ENCODE results near the gene RXFP3. TPM values are rescaled to one million over a fixed set of nuclear protein-coding genes. Genes with fewer than 3 reads are reported as not detected.

The RXFP3 gene
- total RNA-seq, 1 donor from 2014 or later: not detected

DNA sequence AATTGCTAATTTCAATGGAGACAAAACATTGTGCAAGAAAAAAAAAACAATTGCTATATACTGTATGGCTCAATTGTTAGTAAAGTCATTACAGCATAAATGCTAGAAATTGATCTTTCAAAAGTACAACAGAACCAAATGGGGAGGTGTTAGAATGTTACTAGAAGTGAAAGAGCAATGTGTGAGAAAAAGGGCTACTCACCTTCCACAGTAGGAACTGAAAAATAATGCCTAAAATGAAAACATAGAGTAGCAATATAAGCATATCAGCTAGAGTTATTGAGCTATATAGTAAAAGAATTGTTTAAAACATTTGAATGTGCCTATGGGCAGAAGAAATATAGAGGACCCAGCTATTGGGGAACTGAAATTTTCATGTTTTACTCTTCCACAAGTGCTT is 10.9 kb upstream of the RXFP3 start:
- H3K4me3 ChIP-seq (ENCODE audit: low read depth, low read length): no peak overlapping the region
- TF ChIP-seq, protein P1, sequence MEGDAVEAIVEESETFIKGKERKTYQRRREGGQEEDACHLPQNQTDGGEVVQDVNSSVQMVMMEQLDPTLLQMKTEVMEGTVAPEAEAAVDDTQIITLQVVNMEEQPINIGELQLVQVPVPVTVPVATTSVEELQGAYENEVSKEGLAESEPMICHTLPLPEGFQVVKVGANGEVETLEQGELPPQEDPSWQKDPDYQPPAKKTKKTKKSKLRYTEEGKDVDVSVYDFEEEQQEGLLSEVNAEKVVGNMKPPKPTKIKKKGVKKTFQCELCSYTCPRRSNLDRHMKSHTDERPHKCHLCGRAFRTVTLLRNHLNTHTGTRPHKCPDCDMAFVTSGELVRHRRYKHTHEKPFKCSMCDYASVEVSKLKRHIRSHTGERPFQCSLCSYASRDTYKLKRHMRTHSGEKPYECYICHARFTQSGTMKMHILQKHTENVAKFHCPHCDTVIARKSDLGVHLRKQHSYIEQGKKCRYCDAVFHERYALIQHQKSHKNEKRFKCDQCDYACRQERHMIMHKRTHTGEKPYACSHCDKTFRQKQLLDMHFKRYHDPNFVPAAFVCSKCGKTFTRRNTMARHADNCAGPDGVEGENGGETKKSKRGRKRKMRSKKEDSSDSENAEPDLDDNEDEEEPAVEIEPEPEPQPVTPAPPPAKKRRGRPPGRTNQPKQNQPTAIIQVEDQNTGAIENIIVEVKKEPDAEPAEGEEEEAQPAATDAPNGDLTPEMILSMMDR (conservative IDR thresholded peaks at IDR 0.05; ENCODE audit: low read depth, low read length): no peak
- no peak for DNase-seq (ENCODE audit: low read depth)

DNA sequence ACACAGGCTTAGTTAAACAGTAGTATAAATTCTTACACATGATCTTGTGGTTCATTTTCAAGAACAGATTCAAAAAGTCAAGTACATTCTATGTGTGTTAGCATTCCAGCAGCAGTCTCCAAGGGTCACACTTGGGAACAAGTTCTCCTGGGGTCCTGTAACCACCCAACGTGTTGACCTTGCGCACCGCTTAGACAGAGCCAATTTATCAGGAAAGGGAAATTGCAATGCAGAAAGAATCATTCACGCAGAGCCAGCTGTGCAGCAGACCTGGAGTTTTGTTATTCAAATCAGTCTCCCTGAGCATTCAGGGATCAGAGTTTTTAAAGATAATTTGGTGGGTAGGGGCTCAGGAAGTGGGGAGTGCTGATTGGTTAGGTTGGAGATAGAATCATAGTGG is 8.5 kb upstream of the RXFP3 start:
- DNase-seq (ENCODE audit: low read depth): no peak
- no peak overlapping the region for H3K4me3 ChIP-seq (ENCODE audit: low read depth, low read length)
- TF ChIP-seq, protein P1 (conservative IDR thresholded peaks at IDR 0.05; ENCODE audit: low read depth, low read length): no peak

DNA sequence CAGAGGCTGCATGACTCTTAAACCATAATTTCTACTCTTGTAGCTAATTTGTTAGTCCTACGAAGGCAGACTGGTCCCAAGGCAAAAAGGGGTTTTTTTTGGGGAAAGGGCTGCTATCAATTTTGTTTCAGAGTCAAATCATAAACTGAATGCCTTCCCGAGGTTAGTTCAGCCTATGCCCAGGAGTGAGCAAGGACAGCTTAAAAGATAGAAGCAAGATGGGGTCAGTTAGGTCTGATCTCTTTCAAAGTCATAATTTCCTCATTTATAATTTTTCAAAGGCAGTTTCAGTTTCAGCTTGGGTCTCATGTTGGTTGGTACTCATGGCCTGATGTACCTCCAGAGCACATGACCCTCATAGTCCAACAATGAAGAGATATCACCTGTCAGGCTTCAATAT is 7.9 kb upstream of the RXFP3 start:
- no peak for DNase-seq (ENCODE audit: low read depth)
- TF ChIP-seq, protein P1 (conservative IDR thresholded peaks at IDR 0.05; ENCODE audit: low read depth, low read length): no peak

DNA sequence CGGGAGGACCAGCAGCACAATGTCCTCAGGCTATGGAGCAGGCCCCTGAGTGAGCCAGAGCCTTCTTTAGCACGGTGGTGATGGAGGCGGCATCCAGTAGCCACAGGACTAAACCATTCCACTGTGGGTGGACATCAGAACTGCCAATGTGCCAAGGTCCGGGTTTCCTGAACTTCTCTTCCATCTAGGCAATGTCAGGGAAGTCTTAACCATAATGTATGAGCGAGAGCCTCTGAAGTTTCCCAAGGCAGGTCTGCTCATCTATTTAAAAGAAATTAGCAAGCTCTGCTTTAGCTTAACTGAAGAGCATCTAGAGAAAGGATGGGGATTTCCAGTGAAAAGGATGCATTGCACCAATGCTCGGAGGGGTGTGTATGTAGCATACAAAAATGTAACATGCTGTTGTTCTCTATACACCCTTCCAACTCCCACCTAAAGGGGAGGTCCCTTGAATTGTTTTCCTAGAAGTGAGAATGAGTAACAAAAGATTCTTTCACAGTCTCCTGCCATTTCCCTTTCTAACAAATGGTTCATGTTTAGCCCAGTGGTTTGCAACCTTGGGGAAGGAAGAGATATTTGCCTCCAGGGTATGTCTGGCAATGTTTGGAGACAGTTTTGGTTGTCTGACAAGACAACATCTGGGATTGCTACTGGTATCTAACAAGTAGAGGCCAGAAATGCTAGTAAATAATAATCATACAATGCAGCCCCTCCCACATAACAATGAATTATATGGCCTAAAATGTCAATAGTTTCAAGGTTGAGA is 6.1 kb upstream of the RXFP3 start:
- no peak overlapping the region for H3K4me3 ChIP-seq (ENCODE audit: low read depth, low read length)
- DNase-seq (ENCODE audit: low read depth): no peak
- TF ChIP-seq, protein P1 (conservative IDR thresholded peaks at IDR 0.05; ENCODE audit: low read depth, low read length): no peak

More for the DNA sequence above, 7.9 kb upstream of the RXFP3 start:
- H3K4me3 ChIP-seq (ENCODE audit: low read depth, low read length): no peak overlapping the region

DNA sequence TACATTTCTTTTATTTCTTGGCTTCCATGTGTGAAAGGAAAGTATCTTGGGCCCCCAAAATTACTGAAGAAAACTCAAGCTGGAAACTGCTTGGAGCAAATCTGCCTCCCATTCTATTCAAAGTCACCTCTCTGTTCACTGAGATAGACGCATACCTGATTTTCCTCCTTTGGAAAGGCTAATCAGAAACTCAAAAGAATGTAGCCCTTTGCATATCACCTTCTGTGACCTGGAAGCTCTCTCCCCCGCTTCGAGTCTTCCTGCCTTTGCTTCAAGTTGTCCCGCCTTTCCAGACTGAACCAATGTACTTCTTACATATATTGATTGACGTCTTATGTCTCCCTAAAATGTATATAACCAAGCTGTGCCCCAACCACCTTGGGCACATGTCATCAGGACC is 5.0 kb upstream of the RXFP3 start:
- DNase-seq (ENCODE audit: low read depth): no peak
- no peak overlapping the region for H3K4me3 ChIP-seq (ENCODE audit: low read depth, low read length)
- TF ChIP-seq, protein P1 (conservative IDR thresholded peaks at IDR 0.05; ENCODE audit: low read depth, low read length): no peak

DNA sequence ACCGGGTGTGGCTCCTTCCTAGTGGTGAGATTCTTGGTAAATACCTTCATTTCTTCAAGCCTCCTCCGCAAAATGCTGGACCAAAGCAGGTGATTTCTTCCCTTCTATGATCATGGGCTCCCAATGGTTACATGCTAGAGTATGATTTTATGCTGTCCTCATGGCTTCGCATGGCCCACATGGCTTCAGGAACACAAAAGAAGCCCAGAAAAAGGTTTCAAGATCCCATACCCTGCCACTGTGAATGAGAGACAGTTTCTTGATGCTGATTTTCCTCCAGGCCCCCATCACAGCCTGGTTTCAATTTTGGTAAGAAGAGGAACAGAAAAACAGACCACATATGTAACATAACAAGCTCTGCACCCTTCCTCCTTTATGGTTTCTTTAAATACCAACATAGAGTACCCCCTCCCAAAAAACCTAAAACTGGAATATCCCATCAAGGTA is 2.4 kb upstream of the RXFP3 start:
- no peak overlapping the region for H3K4me3 ChIP-seq (ENCODE audit: low read depth, low read length)
- TF ChIP-seq, protein P1 (conservative IDR thresholded peaks at IDR 0.05; ENCODE audit: low read depth, low read length): no peak
- DNase-seq (ENCODE audit: low read depth): no peak

DNA sequence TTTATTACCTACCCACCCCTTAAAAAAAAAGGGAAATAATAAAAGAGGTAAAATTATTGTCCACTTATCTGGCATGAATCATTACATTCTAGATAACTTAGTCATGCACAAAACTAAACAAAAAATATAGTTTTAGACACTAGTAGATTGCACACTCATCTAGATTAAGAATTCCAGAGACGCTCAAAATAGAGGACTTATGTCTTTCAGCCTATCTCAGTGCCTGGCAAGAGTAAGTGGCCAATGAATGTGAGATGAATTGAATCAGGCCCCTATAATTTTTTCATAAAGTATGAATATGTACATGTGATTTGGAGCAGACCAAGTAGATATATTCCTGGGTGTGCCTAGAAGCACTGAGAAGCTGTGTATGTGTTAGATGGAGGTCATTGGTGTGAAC is 2.0 kb upstream of the RXFP3 start:
- TF ChIP-seq, protein P1 (conservative IDR thresholded peaks at IDR 0.05; ENCODE audit: low read depth, low read length): no peak
- no peak for DNase-seq (ENCODE audit: low read depth)
- H3K4me3 ChIP-seq (ENCODE audit: low read depth, low read length): no peak overlapping the region
